GM12891 (cell line): ENCODE data around the gene ZNF850.

Experiments
- PAX5 ChIP-seq: IDR thresholded peaks from 2 replicates; pipeline ENCODE4 v1.6.1; 2011; ENCODE audit warnings: low read length, moderate library complexity, mild to moderate bottlenecking; ENCODE audit not compliant: insufficient read depth, severe bottlenecking
- POLR2A ChIP-seq: IDR thresholded peaks from 2 replicates; pipeline ENCODE4 v1.6.1; 2011; ENCODE audit warnings: low read depth, low read length, control low read depth
- POLR2AphosphoS5 ChIP-seq: IDR thresholded peaks from 2 replicates; pipeline ENCODE4 v1.6.1; 2011; ENCODE audit warnings: low read depth, low read length, control low read depth
- POU2F2 ChIP-seq: IDR thresholded peaks from 2 replicates; pipeline ENCODE4 v1.6.1; 2011; ENCODE audit warnings: low read depth, mild to moderate bottlenecking, control low read depth, low read length, moderate library complexity
- TAF1 ChIP-seq: IDR thresholded peaks from 2 replicates; pipeline ENCODE4 v1.6.1; 2011; ENCODE audit warnings: low read depth, low read length, control low read depth

DNA sequence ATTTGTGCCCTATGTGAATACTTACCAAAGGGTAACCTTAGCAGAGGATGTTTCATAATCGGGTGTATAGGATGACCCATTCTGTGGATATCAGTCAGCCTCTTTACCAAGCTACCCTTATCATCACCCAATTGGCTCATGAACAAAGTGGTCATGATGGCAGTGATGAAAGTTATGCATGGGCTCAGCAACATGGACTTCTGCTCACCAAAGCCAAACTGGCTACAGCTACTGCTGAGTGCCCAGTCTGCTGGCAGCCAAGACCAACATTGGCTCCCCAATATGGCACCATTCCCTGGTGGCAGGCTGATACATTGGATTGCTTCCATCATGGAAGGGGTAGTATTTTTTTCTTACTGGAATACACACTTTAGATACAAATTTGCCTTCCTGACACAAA lies 100.2 kb downstream of the ZNF850 start:
- TF ChIP-seq POLR2AphosphoS5 (no peak), POLR2A (no peak), PAX5 (no peak), TAF1 (no peak), POU2F2 (no peak)
